Loucy (cell line): Measurements from ENCODE around the gene ATP11A.

Experiments used
- H2AFZ ChIP-seq: fragments of 200-600 bp; sonication (generic); 2 replicates; pipeline ENCODE4 v1.6.0; 2016; ENCODE audit warnings: antibody characterized with exemption, mild to moderate bottlenecking, low read length, moderate library complexity
- H3F3A ChIP-seq: fragments of 200-600 bp; 2 replicates; pipeline ENCODE4 v1.6.0; 2016; ENCODE audit warnings: antibody characterized with exemption, low read depth, mild to moderate bottlenecking
- H3K27me3 ChIP-seq: fragments of 200-600 bp; sonication (generic); 2 replicates; pipeline ENCODE4 v1.6.1; 2014; ENCODE audit warnings: low read length, mild to moderate bottlenecking; ENCODE audit not compliant: insufficient read depth, poor library complexity, severe bottlenecking
- H3K36me3 ChIP-seq: fragments of 200-600 bp; sonication (generic); 2 replicates; pipeline ENCODE4 v1.6.1; 2016; ENCODE audit warnings: low read length; ENCODE audit not compliant: insufficient read depth
- H3K4me1 ChIP-seq: fragments of 200-600 bp; sonication (generic); 2 replicates; pipeline ENCODE4 v1.5.1; 2014; ENCODE audit warnings: low read length, mild to moderate bottlenecking; ENCODE audit not compliant: insufficient read depth, poor library complexity, severe bottlenecking
- H3K4me2 ChIP-seq: fragments of 200-600 bp; sonication (generic); 2 replicates; pipeline ENCODE4 v1.6.0; 2014; ENCODE audit warnings: antibody characterized with exemption, low read length, low read depth, mild to moderate bottlenecking; ENCODE audit not compliant: poor library complexity, severe bottlenecking
- H3K4me3 ChIP-seq: fragments of 200-600 bp; sonication (generic); 2 replicates; pipeline ENCODE4 v1.5.1; 2014; ENCODE audit warnings: low read length, mild to moderate bottlenecking, mixed read lengths; ENCODE audit not compliant: poor library complexity, severe bottlenecking
- H3K79me2 ChIP-seq: fragments of 200-600 bp; sonication (generic); 2 replicates; pipeline ENCODE4 v1.6.1; 2014; ENCODE audit warnings: low read length; ENCODE audit not compliant: insufficient read depth
- H3K9ac ChIP-seq: fragments of 200-600 bp; sonication (generic); 2 replicates; pipeline ENCODE4 v1.6.0; 2014; ENCODE audit warnings: mild to moderate bottlenecking, low read depth, low read length, moderate library complexity; ENCODE audit not compliant: poor library complexity, severe bottlenecking
- H3K9me2 ChIP-seq: fragments of 200-600 bp; sonication (generic); replicated peaks from 2 replicates; pipeline ENCODE4 v1.6.1; 2016; ENCODE audit warnings: low read depth, low read length, mixed read lengths
- H3K9me3 ChIP-seq: fragments of 200-600 bp; sonication (generic); 2 replicates; pipeline ENCODE4 v1.6.1; 2014; ENCODE audit warnings: mild to moderate bottlenecking, antibody characterized with exemption, low read length, low read depth; ENCODE audit not compliant: insufficient read depth
- H4K20me1 ChIP-seq: fragments of 200-600 bp; sonication (generic); 2 replicates; pipeline ENCODE4 v1.6.0; 2014; ENCODE audit warnings: antibody characterized with exemption, low read length, mild to moderate bottlenecking; ENCODE audit not compliant: insufficient read depth, poor library complexity, severe bottlenecking
- CTCF ChIP-seq: fragments of 200-600 bp; sonication (generic); conservative IDR thresholded peaks from 2 replicates; pipeline ENCODE4 v1.5.1; 2014; ENCODE audit warnings: mild to moderate bottlenecking, antibody characterized with exemption, low read length
- EZH2phosphoT487 ChIP-seq: fragments of 200-600 bp; IDR thresholded peaks from 2 replicates; pipeline ENCODE4 v1.6.1; 2018; ENCODE audit warnings: antibody characterized with exemption, mild to moderate bottlenecking, moderate library complexity, borderline replicate concordance

Gene ATP11A

GRCh38 chr13:112643759-112644459 is 45.9 kb upstream of the ATP11A start:
- Histone ChIP-seq H3K4me2 (no peak overlapping the region), H3K36me3 (no peaks in the 10 kb centered on the region), H4K20me1 (no peaks in the 10 kb centered on the region), H3K9ac (no peak overlapping the region), H3K4me3 (no peak overlapping the region), H3K9me3 (no peaks in the 10 kb centered on the region), H3K9me2 (no peaks in the 10 kb centered on the region), H3K4me1 (peaks cover 9% of the 10 kb centered on the region), H3F3A (no peaks in the 10 kb centered on the region), H3K27me3 (no peaks in the 10 kb centered on the region), H2AFZ (no peak overlapping the region), H3K79me2 (no peaks in the 10 kb centered on the region)
- TF ChIP-seq EZH2phosphoT487 (no peak), CTCF (no peak)

- H4K20me1 ChIP-seq = no peaks in the 10 kb centered on the region
- no peaks in the 10 kb centered on the region for H3K36me3 ChIP-seq
- TF ChIP-seq EZH2phosphoT487 = no peak
- no peak for TF ChIP-seq CTCF
- H3K9me3 ChIP-seq = no peaks in the 10 kb centered on the region
- H3F3A ChIP-seq = no peaks in the 10 kb centered on the region
- H3K79me2 ChIP-seq = no peaks in the 10 kb centered on the region
- no peak overlapping the region for H3K4me3 ChIP-seq
- H3K4me1 ChIP-seq = peaks cover 9% of the 10 kb centered on the region
- H3K27me3 ChIP-seq = no peaks in the 10 kb centered on the region
- H3K9me2 ChIP-seq = no peaks in the 10 kb centered on the region
- no peak overlapping the region for H2AFZ ChIP-seq
- no peak overlapping the region for H3K9ac ChIP-seq
- no peak overlapping the region for H3K4me2 ChIP-seq
Measured at GRCh38 chr13:112645327-112645914, 44.4 kb upstream of the ATP11A start.

DNA sequence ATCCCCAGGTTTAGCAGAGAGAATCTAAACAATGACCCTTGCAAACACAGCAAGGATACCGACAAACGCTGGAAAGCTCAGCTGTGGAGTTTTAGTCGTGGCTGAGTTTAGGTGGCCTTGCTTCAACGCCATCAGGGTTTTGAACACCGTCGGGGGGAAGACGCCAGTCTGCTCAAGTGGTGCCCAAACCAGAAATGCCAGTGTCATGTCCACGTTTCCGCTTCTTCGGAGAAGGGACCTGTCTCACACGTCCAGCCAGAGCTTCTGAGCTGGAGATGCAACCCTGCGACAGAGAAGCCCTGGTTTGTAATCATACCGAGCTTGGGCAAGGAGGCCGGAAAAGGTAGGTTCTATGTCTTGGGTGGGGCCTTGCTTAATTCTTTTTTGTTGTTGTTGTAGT is 42.6 kb upstream of the ATP11A start:
- Histone ChIP-seq H2AFZ (no peak overlapping the region), H3K4me2 (no peak overlapping the region), H3K79me2 (no peaks in the 10 kb centered on the region), H3K9me3 (no peaks in the 10 kb centered on the region), H4K20me1 (no peaks in the 10 kb centered on the region), H3K27me3 (no peaks in the 10 kb centered on the region), H3K4me1 (no peaks in the 10 kb centered on the region), H3K9me2 (no peaks in the 10 kb centered on the region), H3K36me3 (no peaks in the 10 kb centered on the region), H3K9ac (no peak overlapping the region), H3F3A (no peaks in the 10 kb centered on the region), H3K4me3 (no peak overlapping the region)
- TF ChIP-seq CTCF (no peak), EZH2phosphoT487 (no peak)
